OCI-LY1 (cell line): ENCODE measurements around the gene HPD.
"Not testable (repeated sequence)": the region's sequence is repeated elsewhere in the genome, so short reads cannot be mapped to it uniquely, and the experiment has no call there.

Experiments used
- H2AFZ ChIP-seq: fragments of 200-600 bp; sonication (generic), shearing (Covaris generic); 2 replicates; pipeline ENCODE4 v1.6.0; 2014; ENCODE audit warnings: antibody characterized with exemption, mild to moderate bottlenecking, low read length
- H3F3A ChIP-seq: fragments of 200-600 bp; sonication (generic), shearing (Covaris generic); 2 replicates; pipeline ENCODE4 v1.6.0; 2014; ENCODE audit warnings: mild to moderate bottlenecking, antibody characterized with exemption, low read length, moderate library complexity; ENCODE audit not compliant: insufficient read depth
- H3K27ac ChIP-seq: fragments of 200-600 bp; sonication (generic); 2 replicates; pipeline ENCODE4 v1.5.1; 2014; ENCODE audit warnings: low read length, mixed run types, mild to moderate bottlenecking, low read depth; ENCODE audit not compliant: poor library complexity, severe bottlenecking
- H3K27me3 ChIP-seq: fragments of 200-600 bp; sonication (generic); 2 replicates; pipeline ENCODE4 v1.6.0; 2014; ENCODE audit warnings: antibody characterized with exemption, mild to moderate bottlenecking, low read length, moderate library complexity; ENCODE audit not compliant: insufficient read depth
- H3K36me3 ChIP-seq: fragments of 200-600 bp; sonication (generic); 2 replicates; pipeline ENCODE4 v1.6.1; 2014; ENCODE audit warnings: mild to moderate bottlenecking, antibody characterized with exemption, low read length, moderate library complexity, mixed read lengths; ENCODE audit not compliant: insufficient read depth
- H3K4me1 ChIP-seq: fragments of 200-600 bp; sonication (generic); 2 replicates; pipeline ENCODE4 v1.5.1; 2014; ENCODE audit warnings: mild to moderate bottlenecking, low read length, moderate library complexity; ENCODE audit not compliant: insufficient read depth, severe bottlenecking
- H3K4me2 ChIP-seq: fragments of 200-600 bp; sonication (generic), shearing (Covaris generic); 2 replicates; pipeline ENCODE4 v1.6.1; 2014; ENCODE audit warnings: low read length
- H3K4me3 ChIP-seq: fragments of 200-600 bp; sonication (generic); 2 replicates; pipeline ENCODE4 v1.5.1; 2014; ENCODE audit warnings: low read length, low read depth, mild to moderate bottlenecking, mixed read lengths; ENCODE audit not compliant: poor library complexity, severe bottlenecking
- H3K79me2 ChIP-seq: fragments of 200-600 bp; shearing (Covaris generic); 2 replicates; pipeline ENCODE4 v1.6.1; 2016; ENCODE audit warnings: mixed run types, low read length, mixed read lengths; ENCODE audit not compliant: insufficient read depth
- H3K9ac ChIP-seq: fragments of 200-600 bp; sonication (generic), shearing (Covaris generic); 2 replicates; pipeline ENCODE4 v1.6.1; 2014; ENCODE audit warnings: mild to moderate bottlenecking, low read length, mixed read lengths
- H3K9me2 ChIP-seq: fragments of 200-600 bp; sonication (generic), shearing (Covaris generic); 2 replicates; pipeline ENCODE4 v1.6.1; 2014; ENCODE audit warnings: low read depth, mild to moderate bottlenecking, low read length, mixed read lengths
- H3K9me3 ChIP-seq: fragments of 200-600 bp; shearing (Covaris generic); 2 replicates; pipeline ENCODE4 v1.6.1; 2014; ENCODE audit warnings: low read length, mixed read lengths
- H4K20me1 ChIP-seq: fragments of 200-600 bp; sonication (generic), shearing (Covaris generic); 2 replicates; pipeline ENCODE4 v1.6.0; 2016; ENCODE audit warnings: mild to moderate bottlenecking, low read length; ENCODE audit not compliant: insufficient read depth
- CTCF ChIP-seq: fragments of 200-600 bp; sonication (generic), shearing (Covaris generic); IDR thresholded peaks from 2 replicates; pipeline ENCODE4 v1.5.1; 2017; ENCODE audit warnings: mild to moderate bottlenecking, antibody characterized with exemption, low read length, moderate library complexity, mixed read lengths
- EZH2 ChIP-seq: fragments of 200-600 bp; sonication (generic), shearing (Covaris generic); IDR thresholded peaks from 2 replicates; pipeline ENCODE4 v1.8.0; 2017; ENCODE audit warnings: borderline replicate concordance, mixed run types, mild to moderate bottlenecking, antibody characterized with exemption, low read length, moderate library complexity, mixed read lengths

HPD gene

GRCh38 chr12:121883315-121883660 is 24.6 kb upstream of the HPD start:
- no peaks in the 10 kb centered on the region for H3K36me3 ChIP-seq
- H2AFZ ChIP-seq = no peak overlapping the region
- H3F3A ChIP-seq = no peaks in the 10 kb centered on the region; the same call in 1 of the 2 replicates
- H4K20me1 ChIP-seq = no peaks in the 10 kb centered on the region
- H3K4me3 ChIP-seq = no peak overlapping the region
- H3K27me3 ChIP-seq = no peaks in the 10 kb centered on the region; the same call in 1 of the 2 replicates
- TF ChIP-seq CTCF (no peak), EZH2 (no peak)
- H3K27ac ChIP-seq = no peak overlapping the region
- H3K4me2 ChIP-seq = no peak overlapping the region
- no peaks in the 10 kb centered on the region for H3K79me2 ChIP-seq
- peaks cover 10% of the 10 kb centered on the region for H3K4me1 ChIP-seq
- H3K9me3 ChIP-seq = no peaks in the 10 kb centered on the region
- no peak overlapping the region for H3K9ac ChIP-seq
- H3K9me2 ChIP-seq = no peaks in the 10 kb centered on the region

GRCh38 chr12:121876080-121876447 is 17.4 kb upstream of the HPD start:
- H2AFZ ChIP-seq, H3K9me3 ChIP-seq, H3K79me2 ChIP-seq: not testable (repeated sequence)

GRCh38 chr12:121875582-121875981 is 16.9 kb upstream of the HPD start:
- H3K9ac ChIP-seq = no peak overlapping the region

More at GRCh38 chr12:121876080-121876447, 17.4 kb upstream of the HPD start:
- H3K9ac ChIP-seq, H3K27ac ChIP-seq, H3K4me3 ChIP-seq, H3K4me2 ChIP-seq, H3K4me1 ChIP-seq, H3K36me3 ChIP-seq, H3F3A ChIP-seq, H4K20me1 ChIP-seq, H3K27me3 ChIP-seq, H3K9me2 ChIP-seq: not testable (repeated sequence)

More at GRCh38 chr12:121875582-121875981, 16.9 kb upstream of the HPD start:
- no peak for TF ChIP-seq CTCF
- TF ChIP-seq EZH2 = no peak
- no peak overlapping the region for H2AFZ ChIP-seq
- H3K79me2 ChIP-seq = no peaks in the 10 kb centered on the region
- no peaks in the 10 kb centered on the region for H3K9me3 ChIP-seq
- no peak overlapping the region for H3K27ac ChIP-seq
- no peaks in the 10 kb centered on the region for H3K27me3 ChIP-seq
- H3K4me2 ChIP-seq = no peak overlapping the region
- no peaks in the 10 kb centered on the region for H3F3A ChIP-seq
- no peak overlapping the region for H3K4me3 ChIP-seq
- H3K36me3 ChIP-seq = no peaks in the 10 kb centered on the region
- no peaks in the 10 kb centered on the region for H3K4me1 ChIP-seq
- H3K9me2 ChIP-seq = no peaks in the 10 kb centered on the region
- H4K20me1 ChIP-seq = no peaks in the 10 kb centered on the region
